K562 (cell line): ENCODE results near the gene GPT2. TPM values are rescaled to one million over a fixed set of nuclear protein-coding genes. Genes with fewer than 3 reads are reported as not detected.
A peak's percentile ranks its signal among the peaks of the same experiment; 100 is the strongest.

ENCODE experiments used
- CC2D1A ChIP-seq: fragments of 450-650 bp; IDR thresholded peaks from 2 replicates; pipeline ENCODE4 v1.6.1; 2017; ENCODE audit warnings: mild to moderate bottlenecking
- FOSL1 ChIP-seq: fragments of 200-800 bp; sonication (Bioruptor generic); conservative IDR thresholded peaks from 2 replicates; pipeline ENCODE4 v1.6.1; 2016; ENCODE audit warnings: missing genetic modification characterization, missing compliant biosample characterization
- HMGXB4 ChIP-seq: sonication (generic); formaldehyde crosslinking; IDR thresholded peaks from 2 replicates; pipeline ENCODE4 v1.8.1; 2023; ENCODE audit warnings: mild to moderate bottlenecking, missing genetic modification reagents
- MTA1 ChIP-seq: fragments of 450-650 bp; IDR thresholded peaks from 2 replicates; pipeline ENCODE4 v1.6.1; 2017; ENCODE audit warnings: borderline replicate concordance
- MYC ChIP-seq, 2 experiments: fragments of 250-450 bp in 1 of 2; sonication (Bioruptor Pico) in 1 of 2; IDR thresholded peaks; 2 replicates each; pipeline versions ENCODE4 v1.5.1 to v1.6.1; 2012 to 2021; ENCODE audit warnings: low read depth in 2 of 2, borderline replicate concordance in 1 of 2, improper control_type of control experiment in 1 of 2, low read length in 1 of 2, mild to moderate bottlenecking in 1 of 2, moderate library complexity in 1 of 2
- NFRKB ChIP-seq: fragments of 450-650 bp; IDR thresholded peaks from 2 replicates; pipeline ENCODE4 v1.6.1; 2016; ENCODE audit warnings: low read depth
- NR3C1 ChIP-seq: sonication (generic); formaldehyde crosslinking; IDR thresholded peaks from 2 replicates; pipeline ENCODE4 v1.8.1; 2022; ENCODE audit warnings: missing genetic modification reagents
- RBM34 ChIP-seq: fragments of 200-400 bp; formaldehyde crosslinking; IDR thresholded peaks from 2 replicates; pipeline ENCODE4 v1.6.1; 2018; ENCODE audit warnings: low read length, borderline replicate concordance; ENCODE audit not compliant: insufficient read depth
- RBM39 ChIP-seq: fragments of 200-400 bp; formaldehyde crosslinking; optimal IDR thresholded peaks from 2 replicates; pipeline ENCODE3; 2018; ENCODE audit warnings: low read depth, low read length
- TFAM ChIP-seq: fragments of 250-450 bp; sonication (Bioruptor Pico); conservative IDR thresholded peaks from 2 replicates; pipeline ENCODE4 v1.5.0; 2021; ENCODE audit warnings: mild to moderate bottlenecking, moderate library complexity
- U2AF2 ChIP-seq: fragments of 200-400 bp; formaldehyde crosslinking; optimal IDR thresholded peaks from 2 replicates; pipeline ENCODE3; 2017; ENCODE audit warnings: low read depth, mild to moderate bottlenecking, low read length
- ZKSCAN8 ChIP-seq: fragments of 200-800 bp; sonication (Bioruptor generic); IDR thresholded peaks from 2 replicates; pipeline ENCODE4 v1.6.1; 2016; ENCODE audit warnings: missing genetic modification characterization, missing compliant biosample characterization
- ZNF395 ChIP-seq: fragments of 200-800 bp; sonication (Bioruptor generic); IDR thresholded peaks from 2 replicates; pipeline ENCODE4 v1.6.1; 2017; ENCODE audit warnings: missing genetic modification characterization, missing compliant biosample characterization
- ZNF592 ChIP-seq: fragments of 450-650 bp; IDR thresholded peaks from 2 replicates; pipeline ENCODE4 v1.6.1; 2017; ENCODE audit warnings: antibody characterized with exemption, mild to moderate bottlenecking
- ZNF644 ChIP-seq: fragments of 200-800 bp; sonication (Bioruptor generic); IDR thresholded peaks from 2 replicates; pipeline ENCODE4 v1.6.1; 2016; ENCODE audit warnings: low read depth, missing genetic modification characterization, missing compliant biosample characterization
- polyA plus RNA-seq, 8 experiments: library from polyadenylated mRNA; depleted of rRNA in 4 of 8; stranded (reverse) in 5 of 8; unstranded in 3 of 8; fragments of >200 nt; fragmentation: Nextera tagmentation in 2 of 8; fragmentation: Illumina TruSeq in 1 of 8; extraction: Ambion mirVana in 2 of 8; extraction: Trizol in 1 of 8; gene quantifications; 2 replicates each; pipeline versions ENCODE4 v1.2.1 to v1.2.3, GENCODE V29; 2011 to 2014; ENCODE audit warnings: inconsistent platforms in 1 of 8, missing spikeins in 1 of 8
- total RNA-seq, 7 experiments: library from RNA; depleted of rRNA in 6 of 7; stranded (reverse); fragments of >200 nt in 6 of 7; fragmentation: Illumina TruSeq in 2 of 7; extraction: Trizol in 2 of 7; gene quantifications; 2 replicates each; pipeline versions ENCODE4 v1.2.1 to v1.2.3, GENCODE V29; 2011 to 2021; ENCODE audit warnings: low replicate concordance in 1 of 7
- TF ChIP-seq, protein P1 (sequence below): sonication (generic); formaldehyde crosslinking; IDR thresholded peaks from 2 replicates; pipeline ENCODE4 v1.8.0; 2022; ENCODE audit warnings: mild to moderate bottlenecking, missing genetic modification reagents, borderline replicate concordance
- TF ChIP-seq, protein P2 (sequence below): fragments of 250-450 bp; sonication (Bioruptor Pico); IDR thresholded peaks from 2 replicates; pipeline ENCODE4 v1.8.0; 2022; ENCODE audit warnings: moderate library complexity, mild to moderate bottlenecking, inconsistent platforms

Gene GPT2
- total and polyA plus RNA-seq, 9 of the 15 experiments (the other 6 are each of a cell fraction or from before 2014, with no cell fraction given) = 0.79 to 14.4 (median 5.8) TPM

GRCh38 chr16:46973996-46974324 lies 89.8 kb downstream of the GPT2 start (continued):
- TF ChIP-seq FOSL1 (no peak), U2AF2 (no peak), RBM39 (no peak), ZKSCAN8 (CRISPR knock-in tag) (no peak), MYC (IDR thresholded peaks at IDR 0.05; ENCODE audit: low read depth, low read length) (no peak), MYC (CRISPR knock-in tag; IDR thresholded peaks at IDR 0.05; ENCODE audit: borderline replicate concordance, low read depth) (0 out of 2 replicates have a peak, but pooled peaks have one; percentile 9), RBM34 (no peak), NFRKB (no peak; the same call in 1 of the 2 replicates), ZNF395 (CRISPR knock-in tag) (0 out of 2 replicates have a peak, but pooled peaks have one; percentile 13), NR3C1 (CRISPR knock-in tag) (no peak), CC2D1A (no peak), HMGXB4 (CRISPR knock-in tag) (no peak), ZNF592 (0 out of 2 replicates have a peak, but pooled peaks have one; percentile 33), ZNF644 (tag) (no peak), MTA1 (no peak), TFAM (CRISPR knock-in tag) (no peak)
- TF ChIP-seq, protein P1, sequence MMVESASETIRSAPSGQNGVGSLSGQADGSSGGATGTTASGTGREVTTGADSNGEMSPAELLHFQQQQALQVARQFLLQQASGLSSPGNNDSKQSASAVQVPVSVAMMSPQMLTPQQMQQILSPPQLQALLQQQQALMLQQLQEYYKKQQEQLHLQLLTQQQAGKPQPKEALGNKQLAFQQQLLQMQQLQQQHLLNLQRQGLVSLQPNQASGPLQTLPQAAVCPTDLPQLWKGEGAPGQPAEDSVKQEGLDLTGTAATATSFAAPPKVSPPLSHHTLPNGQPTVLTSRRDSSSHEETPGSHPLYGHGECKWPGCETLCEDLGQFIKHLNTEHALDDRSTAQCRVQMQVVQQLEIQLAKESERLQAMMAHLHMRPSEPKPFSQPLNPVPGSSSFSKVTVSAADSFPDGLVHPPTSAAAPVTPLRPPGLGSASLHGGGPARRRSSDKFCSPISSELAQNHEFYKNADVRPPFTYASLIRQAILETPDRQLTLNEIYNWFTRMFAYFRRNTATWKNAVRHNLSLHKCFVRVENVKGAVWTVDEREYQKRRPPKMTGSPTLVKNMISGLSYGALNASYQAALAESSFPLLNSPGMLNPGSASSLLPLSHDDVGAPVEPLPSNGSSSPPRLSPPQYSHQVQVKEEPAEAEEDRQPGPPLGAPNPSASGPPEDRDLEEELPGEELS = no peak
- TF ChIP-seq, protein P2, sequence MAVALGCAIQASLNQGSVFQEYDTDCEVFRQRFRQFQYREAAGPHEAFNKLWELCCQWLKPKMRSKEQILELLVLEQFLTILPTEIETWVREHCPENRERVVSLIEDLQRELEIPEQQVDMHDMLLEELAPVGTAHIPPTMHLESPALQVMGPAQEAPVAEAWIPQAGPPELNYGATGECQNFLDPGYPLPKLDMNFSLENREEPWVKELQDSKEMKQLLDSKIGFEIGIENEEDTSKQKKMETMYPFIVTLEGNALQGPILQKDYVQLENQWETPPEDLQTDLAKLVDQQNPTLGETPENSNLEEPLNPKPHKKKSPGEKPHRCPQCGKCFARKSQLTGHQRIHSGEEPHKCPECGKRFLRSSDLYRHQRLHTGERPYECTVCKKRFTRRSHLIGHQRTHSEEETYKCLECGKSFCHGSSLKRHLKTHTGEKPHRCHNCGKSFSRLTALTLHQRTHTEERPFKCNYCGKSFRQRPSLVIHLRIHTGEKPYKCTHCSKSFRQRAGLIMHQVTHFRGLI (CRISPR knock-in tag) = no peak
